Ectodermal cell (in vitro differentiated cells): ENCODE measurements around the gene ARIH2.

Experiments used
- H3K27ac ChIP-seq: 2 replicates; pipeline ENCODE4 v1.7.0; 2013; ENCODE audit warnings: mild to moderate bottlenecking, low read depth, low read length; ENCODE audit not compliant: insufficient read depth, poor library complexity, severe bottlenecking
- H3K27me3 ChIP-seq: 2 replicates; pipeline ENCODE4 v1.7.0; 2013; ENCODE audit warnings: mild to moderate bottlenecking, low read length; ENCODE audit not compliant: insufficient read depth, control insufficient read depth, poor library complexity, severe bottlenecking
- H3K36me3 ChIP-seq: one replicate; pipeline ENCODE4 v1.7.0; 2013; ENCODE audit warnings: low read length; ENCODE audit not compliant: control insufficient read depth, insufficient read depth
- H3K4me1 ChIP-seq: one replicate; pipeline ENCODE4 v1.7.0; 2013; ENCODE audit warnings: low read length; ENCODE audit not compliant: control insufficient read depth, insufficient read depth
- H3K4me3 ChIP-seq: 2 replicates; pipeline ENCODE4 v1.7.0; 2013; ENCODE audit warnings: low read depth, low read length, control low read depth; ENCODE audit not compliant: insufficient read depth
- H3K9me3 ChIP-seq: 2 replicates; pipeline ENCODE4 v1.7.0; 2013; ENCODE audit warnings: mild to moderate bottlenecking, low read length, moderate library complexity; ENCODE audit not compliant: control insufficient read depth
- WGBS, 2 experiments: methylation state at CpG; one replicate each; pipeline ENCODE4 v1.1.7; 2013; ENCODE audit warnings: missing lambda C conversion rate in 2 of 2; 5-methylcytosine and 5-hydroxymethylcytosine counted together

ARIH2 gene

DNA sequence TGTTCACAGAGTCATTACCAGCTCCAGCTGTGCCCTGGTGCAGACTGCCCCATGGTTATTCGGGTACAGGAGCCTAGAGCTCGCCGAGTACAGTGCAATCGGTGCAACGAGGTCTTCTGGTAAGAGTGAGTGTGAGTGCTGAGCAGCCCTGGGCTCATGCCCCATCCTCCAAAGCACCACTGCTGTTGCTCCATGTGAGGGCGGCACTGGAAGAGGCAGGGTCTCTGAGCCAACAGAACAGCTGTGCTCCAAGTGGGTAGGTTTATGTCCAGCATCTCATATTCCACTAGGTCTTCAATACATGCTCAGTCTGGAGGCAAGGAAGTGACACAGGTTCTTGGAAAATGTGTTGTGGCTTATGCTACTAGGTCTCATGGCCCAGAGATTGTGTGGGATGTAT lies 51.9 kb downstream of the ARIH2 start:
- no peaks in the 10 kb centered on the region for H3K9me3 ChIP-seq

DNA sequence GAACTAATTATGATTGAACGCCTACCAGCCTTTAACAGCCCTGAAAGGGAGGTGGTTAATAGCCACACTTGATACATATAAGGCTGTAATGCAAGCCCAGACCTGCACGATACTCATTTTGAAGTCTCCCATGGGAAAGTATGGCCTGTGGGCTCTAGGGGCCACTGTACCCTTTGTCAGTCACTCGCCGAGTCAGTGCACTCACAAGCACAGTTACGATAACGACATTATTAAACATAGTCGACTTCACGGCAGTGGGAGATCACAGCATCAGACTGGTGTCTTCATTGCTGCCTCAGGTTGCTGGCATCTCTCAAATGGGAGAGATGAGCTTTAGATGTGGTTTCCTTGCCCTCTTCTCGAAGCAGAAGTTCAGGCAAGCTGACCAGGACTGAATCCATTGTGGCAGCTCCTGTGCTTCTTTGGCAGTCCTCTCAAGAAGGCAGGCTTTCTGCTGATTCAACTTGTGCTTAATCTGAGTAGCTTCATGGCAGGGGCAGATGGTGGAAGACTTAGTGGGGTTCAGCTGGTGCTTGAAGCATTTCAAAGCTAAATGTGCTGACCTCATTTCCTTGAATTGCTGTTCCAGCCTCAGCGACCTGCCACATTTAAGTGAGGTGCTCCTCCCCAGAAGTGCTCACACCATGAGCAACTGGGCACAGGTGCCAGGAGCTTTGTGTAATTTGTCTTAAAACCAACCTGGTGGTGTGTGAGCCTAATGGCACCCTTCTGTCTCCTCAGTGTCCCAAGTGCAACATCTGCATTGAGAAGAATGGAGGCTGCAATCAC lies 55.6 kb downstream of the ARIH2 start:
- no peaks in the 10 kb centered on the region for H3K9me3 ChIP-seq
- no peaks in the 10 kb centered on the region for H3K27me3 ChIP-seq
- no peak overlapping the region for H3K27ac ChIP-seq
- 97% methylated on average over 10 of the region's 10 CpGs for whole genome bisulfite sequencing, 2 experiments
- H3K4me1 ChIP-seq, result no peaks in the 10 kb centered on the region
- H3K4me3 ChIP-seq, result no peak overlapping the region
- H3K36me3 ChIP-seq, result peaks cover 59% of the 10 kb centered on the region

More for the DNA sequence above, 51.9 kb downstream of the ARIH2 start:
- Histone ChIP-seq H3K36me3 (peaks cover 62% of the 10 kb centered on the region), H3K27me3 (no peaks in the 10 kb centered on the region), H3K4me3 (no peak overlapping the region), H3K27ac (no peak overlapping the region), H3K4me1 (no peaks in the 10 kb centered on the region)
- WGBS, 2 experiments, result 98% methylated on average over 6 of the region's 6 CpGs

DNA sequence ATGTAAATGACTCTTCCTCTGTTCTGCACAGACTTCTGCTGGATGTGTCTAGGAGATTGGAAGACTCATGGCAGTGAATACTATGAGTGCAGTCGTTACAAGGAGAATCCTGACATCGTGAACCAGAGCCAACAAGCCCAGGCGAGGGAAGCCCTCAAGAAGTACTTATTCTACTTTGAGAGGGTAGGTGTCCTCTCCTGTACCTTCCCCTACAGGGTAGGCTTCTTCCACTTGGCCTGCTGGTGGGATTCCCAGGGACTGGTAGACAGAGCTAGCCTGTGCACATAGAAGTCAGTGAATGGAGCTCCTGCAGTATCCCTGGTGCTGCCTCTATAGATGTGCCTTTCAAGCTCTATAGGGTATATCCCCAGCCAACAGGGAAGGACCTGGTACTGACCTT lies 60.8 kb downstream of the ARIH2 start:
- Histone ChIP-seq H3K4me3 (no peak overlapping the region), H3K27ac (no peak overlapping the region), H3K4me1 (no peaks in the 10 kb centered on the region), H3K36me3 (peaks cover 44% of the 10 kb centered on the region), H3K27me3 (no peaks in the 10 kb centered on the region), H3K9me3 (no peaks in the 10 kb centered on the region)
- WGBS, 2 experiments, result 94 to 96% methylated on average over 3 of the region's 3 CpGs

DNA sequence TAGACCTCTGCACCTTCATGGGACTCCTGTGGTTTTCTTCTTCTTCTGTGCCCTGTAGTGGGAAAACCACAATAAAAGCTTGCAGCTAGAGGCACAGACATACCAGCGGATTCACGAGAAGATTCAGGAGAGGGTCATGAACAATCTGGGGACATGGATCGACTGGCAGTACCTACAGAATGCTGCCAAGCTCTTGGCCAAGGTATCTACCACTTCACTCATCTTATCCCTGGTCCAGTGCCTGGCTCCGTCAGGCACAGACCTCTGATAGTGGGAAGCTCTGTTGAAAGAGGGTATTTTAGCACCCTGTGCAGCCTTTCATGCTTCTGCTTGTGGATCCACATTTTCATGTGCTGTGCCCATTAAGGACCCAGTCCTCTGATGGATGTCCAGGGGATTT lies 61.7 kb downstream of the ARIH2 start:
- H3K9me3 ChIP-seq, result no peaks in the 10 kb centered on the region
- H3K4me3 ChIP-seq, result no peak overlapping the region
- no peaks in the 10 kb centered on the region for H3K27me3 ChIP-seq
- H3K27ac ChIP-seq, result no peak overlapping the region
- peaks cover 40% of the 10 kb centered on the region for H3K36me3 ChIP-seq
- WGBS, 2 experiments, result 96 to 97% methylated on average over 4 of the region's 4 CpGs
- no peaks in the 10 kb centered on the region for H3K4me1 ChIP-seq

DNA sequence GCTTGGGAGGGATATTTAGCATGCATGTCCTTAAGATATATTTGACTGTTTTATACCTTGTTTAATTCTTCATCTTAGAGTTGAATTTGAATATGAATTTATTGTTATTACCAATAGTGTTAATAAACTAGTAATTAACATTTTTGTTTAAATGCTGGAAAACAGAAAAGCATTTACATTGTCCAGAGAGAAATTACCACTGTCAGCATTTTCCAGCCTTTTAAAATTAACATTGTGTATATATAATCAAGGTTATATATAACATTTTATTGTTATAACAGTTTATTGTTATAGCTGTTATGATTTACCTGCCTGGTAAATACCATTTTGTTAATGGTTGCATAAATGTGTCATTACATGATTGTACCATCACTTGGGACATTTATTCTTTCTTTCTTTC lies 63.4 kb downstream of the ARIH2 start:
- Histone ChIP-seq H3K36me3 (peaks cover 33% of the 10 kb centered on the region), H3K4me3 (no peak overlapping the region), H3K27me3 (no peaks in the 10 kb centered on the region), H3K27ac (no peak overlapping the region), H3K9me3 (no peaks in the 10 kb centered on the region), H3K4me1 (no peaks in the 10 kb centered on the region)

DNA sequence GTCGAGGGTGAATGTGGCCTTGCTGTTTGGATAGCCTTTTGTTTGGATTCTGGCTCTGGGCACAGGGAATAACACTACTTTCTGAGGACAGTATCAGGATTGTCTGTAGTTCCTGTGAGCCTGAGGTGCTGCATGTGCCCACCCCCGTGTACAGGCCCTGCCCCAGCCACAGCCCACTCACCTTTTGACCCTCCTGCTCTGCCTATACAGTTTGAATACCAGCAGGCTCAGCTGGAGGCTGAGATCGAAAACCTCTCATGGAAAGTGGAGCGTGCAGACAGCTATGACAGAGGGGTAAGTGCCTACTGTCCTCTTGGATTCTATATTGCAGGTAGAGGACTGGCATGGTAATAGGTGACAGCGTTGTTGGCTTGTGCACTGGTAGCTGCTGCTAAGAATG lies 64.0 kb downstream of the ARIH2 start:
- H3K27ac ChIP-seq, result no peak overlapping the region
- H3K27me3 ChIP-seq, result no peaks in the 10 kb centered on the region
- 94 to 95% methylated on average over 5 of the region's 5 CpGs for WGBS, 2 experiments
- peaks cover 33% of the 10 kb centered on the region for H3K36me3 ChIP-seq
- H3K4me1 ChIP-seq, result no peaks in the 10 kb centered on the region
- H3K4me3 ChIP-seq, result no peak overlapping the region
- H3K9me3 ChIP-seq, result no peaks in the 10 kb centered on the region

DNA sequence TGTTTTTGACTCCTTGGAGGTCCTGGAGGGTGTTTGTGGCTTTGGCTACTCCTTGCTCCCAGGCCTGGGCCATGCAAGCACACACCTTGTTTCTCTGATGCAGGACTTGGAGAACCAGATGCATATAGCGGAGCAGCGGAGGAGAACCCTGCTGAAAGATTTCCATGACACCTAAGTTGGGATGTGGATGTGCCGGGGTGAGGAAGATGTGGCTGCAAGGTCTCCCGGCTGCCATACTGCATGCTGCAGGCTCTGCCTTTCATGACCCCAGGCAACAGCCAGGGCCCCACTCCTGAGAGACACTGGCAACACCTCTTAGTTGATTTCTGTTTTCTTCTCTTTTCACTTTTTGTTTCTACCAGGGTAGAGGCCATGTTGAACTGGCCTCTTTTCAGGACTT lies 64.5 kb downstream of the ARIH2 start:
- 95 to 98% methylated on average over 4 of the region's 4 CpGs for WGBS, 2 experiments
- H3K27ac ChIP-seq, result no peak overlapping the region
- H3K4me1 ChIP-seq, result no peaks in the 10 kb centered on the region
- no peaks in the 10 kb centered on the region for H3K27me3 ChIP-seq
- no peaks in the 10 kb centered on the region for H3K9me3 ChIP-seq
- peaks cover 33% of the 10 kb centered on the region for H3K36me3 ChIP-seq
- no peak overlapping the region for H3K4me3 ChIP-seq

DNA sequence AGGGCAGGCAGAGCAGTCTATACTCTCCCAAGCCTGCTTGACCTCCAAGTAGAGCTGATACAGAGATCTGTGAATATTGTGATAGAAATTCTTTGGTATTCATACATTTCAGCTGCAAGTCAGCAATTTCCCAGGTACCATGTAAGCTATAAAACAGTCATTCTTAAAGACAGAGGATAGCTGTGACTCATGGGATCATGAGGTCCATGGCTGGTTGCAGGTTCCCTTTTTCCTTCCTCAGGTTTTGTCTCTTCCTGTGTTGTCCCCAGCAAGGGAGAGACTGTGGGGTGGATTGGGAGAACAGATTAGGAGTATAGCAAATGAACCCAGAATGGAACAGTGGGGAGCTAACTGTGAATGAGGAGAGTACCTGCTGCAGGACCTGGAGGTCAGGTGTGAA lies 66.0 kb downstream of the ARIH2 start:
- Histone ChIP-seq H3K4me1 (peaks cover 8% of the 10 kb centered on the region), H3K4me3 (no peak overlapping the region), H3K36me3 (peaks cover 33% of the 10 kb centered on the region), H3K9me3 (no peaks in the 10 kb centered on the region), H3K27me3 (no peaks in the 10 kb centered on the region), H3K27ac (no peak overlapping the region)

DNA sequence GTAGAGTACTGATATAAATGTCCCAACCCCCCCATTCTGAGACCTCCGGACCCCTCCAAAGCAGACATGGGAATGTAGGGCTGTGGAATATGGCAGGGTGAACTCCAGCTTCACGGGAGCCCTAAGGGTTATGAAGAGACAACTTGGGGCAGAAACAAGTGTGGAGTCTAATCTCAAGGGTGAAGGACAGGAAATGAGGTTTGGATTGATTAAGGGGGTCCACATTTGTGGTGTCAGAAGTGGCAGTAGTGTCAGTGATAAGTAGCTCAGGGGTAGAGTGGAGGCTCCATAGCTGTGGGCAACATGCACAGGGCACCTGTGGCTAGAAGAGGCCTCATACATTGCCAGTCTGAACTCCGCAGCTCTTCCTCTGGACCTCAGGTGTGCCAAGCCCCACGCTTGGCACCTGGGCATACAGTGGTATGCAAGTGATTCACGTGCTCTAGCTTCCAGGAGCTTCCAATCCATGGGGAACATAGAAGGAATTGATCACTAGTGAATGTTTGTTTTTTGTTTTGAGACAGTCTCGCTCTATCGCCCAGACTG lies 67.3 kb downstream of the ARIH2 start:
- 97% methylated on average over 7 of the region's 7 CpGs for WGBS, 2 experiments
- H3K27me3 ChIP-seq, result no peaks in the 10 kb centered on the region
- peaks cover 24% of the 10 kb centered on the region for H3K36me3 ChIP-seq
- H3K27ac ChIP-seq, result no peak overlapping the region
- no peaks in the 10 kb centered on the region for H3K9me3 ChIP-seq
- H3K4me1 ChIP-seq, result peaks cover 9% of the 10 kb centered on the region
- H3K4me3 ChIP-seq, result no peak overlapping the region

DNA sequence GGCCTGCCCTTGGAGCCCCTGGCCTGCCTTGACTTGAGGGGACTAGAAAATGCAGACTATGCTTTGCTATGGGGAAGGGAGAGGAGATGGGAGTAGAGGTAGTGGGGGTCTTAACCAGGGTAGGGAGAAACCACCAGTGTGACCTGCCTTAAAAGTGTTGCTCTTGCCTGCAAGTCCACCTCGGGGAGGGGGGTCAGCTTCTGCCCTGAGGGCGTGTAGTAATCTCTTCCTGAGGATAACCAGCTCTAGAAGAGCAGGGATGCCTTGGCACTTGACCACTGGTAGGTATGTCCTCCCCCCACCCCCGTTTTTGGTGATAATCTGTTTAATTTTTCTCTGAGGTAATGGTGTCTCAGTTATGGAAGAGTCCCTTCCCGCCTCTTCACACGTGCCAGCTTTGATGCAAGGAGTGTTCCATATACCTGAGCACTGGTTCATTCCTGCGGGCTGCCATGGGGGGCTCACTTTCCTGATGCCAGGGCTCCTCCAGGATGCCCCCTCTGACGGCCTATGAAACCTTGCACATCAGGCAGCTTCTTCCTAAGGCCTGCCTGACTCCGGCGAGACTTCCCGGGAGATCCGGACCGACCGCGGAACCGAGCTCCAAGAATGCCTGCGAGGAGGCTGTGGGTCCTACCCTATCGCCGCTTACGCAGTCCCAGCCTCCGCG lies 70.6 kb downstream of the ARIH2 start:
- Histone ChIP-seq H3K27ac (peak overlapping the region; percentile 89), H3K4me1 (peaks cover 18% of the 10 kb centered on the region), H3K27me3 (no peaks in the 10 kb centered on the region), H3K9me3 (no peaks in the 10 kb centered on the region), H3K36me3 (peaks cover 8% of the 10 kb centered on the region), H3K4me3 (peak overlapping the region; percentile 87)
- WGBS, 2 experiments, result 6 to 7% methylated on average over 21 of the region's 21 CpGs
